Heart left ventricle (tissue), 16 donors: ENCODE measurements around the gene HCN4. TPM values are rescaled to one million over a fixed set of nuclear protein-coding genes. Genes with fewer than 3 reads are reported as not detected.
A peak's percentile ranks its signal among the peaks of the same experiment; 100 is the strongest.

Experiments used
- ATAC-seq, 4 donors: fragments of 200-7000 bp; cut with Tn5 transposase; one replicate each; pipeline ENCODE4 v1.9.1; 2020 to 2022; ENCODE audit warnings: moderate library complexity in 4 of 4, mild to moderate bottlenecking in 3 of 4, moderate number of reproducible peaks in 1 of 4
- DNase-seq, 5 donors: peaks; one replicate each; pipeline ENCODE4 v3.0.0-alpha.2; 2020
- H3K27ac ChIP-seq, 12 donors: fragments of 200-600 bp; sonication (generic) in 4 of 12; one replicate each; pipeline versions ENCODE4 v1.5.0 to v1.8.0; 2016 to 2022; ENCODE audit warnings: mild to moderate bottlenecking in 2 of 12
- H3K27me3 ChIP-seq, 9 donors: fragments of 200-600 bp; sonication (generic) in 2 of 9; one replicate each; pipeline versions ENCODE4 v1.5.1 to v1.8.0; 2016 to 2022; ENCODE audit warnings: mild to moderate bottlenecking in 3 of 9
- H3K36me3 ChIP-seq, 9 donors: fragments of 200-600 bp; sonication (generic) in 2 of 9; one replicate each; pipeline versions ENCODE4 v1.5.0 to v1.8.0; 2018 to 2022; ENCODE audit warnings: mild to moderate bottlenecking in 2 of 9
- H3K4me1 ChIP-seq, 12 donors: fragments of 200-600 bp; sonication (generic) in 4 of 12; one replicate each; pipeline versions ENCODE4 v1.5.0 to v1.8.0; 2016 to 2022; ENCODE audit warnings: mild to moderate bottlenecking in 3 of 12
- H3K4me3 ChIP-seq, 12 donors: fragments of 200-600 bp; sonication (generic) in 4 of 12; one replicate each; pipeline versions ENCODE4 v1.5.0 to v1.8.0; 2017 to 2022; ENCODE audit warnings: mild to moderate bottlenecking in 9 of 12, moderate library complexity in 4 of 12
- H3K9me3 ChIP-seq, 12 donors: fragments of 200-600 bp; sonication (generic) in 4 of 12; one replicate each; pipeline versions ENCODE4 v1.5.0 to v1.8.0; 2016 to 2022; ENCODE audit warnings: mild to moderate bottlenecking in 1 of 12
- POLR2A ChIP-seq, 2 donors: fragments of 450-650 bp; IDR thresholded peaks; one replicate each; pipeline ENCODE4 v1.6.1; 2017; ENCODE audit warnings: antibody characterized with exemption in 2 of 2, mild to moderate bottlenecking in 2 of 2, moderate library complexity in 2 of 2
- WGBS, 4 donors: extraction: QIAGEN DNeasy Blood & Tissue Kit in 2 of 4; methylation state at CpG; one replicate each; pipeline versions ENCODE4 v1.1.5 to v1.1.7; 2013 to 2018; 5-methylcytosine and 5-hydroxymethylcytosine counted together
- intact Hi-C, 10 donors: fragments of 100-400 bp; cut with DNase I; formaldehyde crosslinking; loops; one replicate each; pipeline versions ENCODE4 v1.11.1 to v1.14.2; 2022
- polyA plus RNA-seq, 2 donors: library from polyadenylated mRNA; stranded (reverse); fragments of 200-250 nt; gene quantifications; one replicate each; pipeline ENCODE4 v1.2.3, GENCODE V29; 2013
- total RNA-seq, 9 donors: library from RNA; depleted of rRNA in 2 of 9; stranded (reverse); fragments of >200 nt in 2 of 9; fragmentation: NEBNext Ultra II Directional in 3 of 9; extraction: Animal tissue kit (Norgen Biotek cat#: 25700) in 3 of 9; gene quantifications; one replicate each; pipeline versions ENCODE4 v1.1.0 to v1.2.4, GENCODE V29; 2016 to 2023
- TF ChIP-seq, protein P1 (sequence below), 12 donors: fragments of 200-600 bp; sonication (generic) in 4 of 12; IDR thresholded peaks; one replicate each; pipeline versions ENCODE4 v1.5.0 to v1.8.0; 2018 to 2022; ENCODE audit warnings: antibody characterized with exemption in 12 of 12, mild to moderate bottlenecking in 5 of 12
- donor health status: ischemic (EF 13 %, LVEDD 7.1; RV severe dilation, severe dysfunction).
- donor health status: healthy with polysubstance abuse.
- donor health status: DM: no; HTN: yes; CAD: no.
- donor health status: DM: no; HTN: no; CAD: no.
- donor health status: ischemic (EF 25% LVEDD 6.9; RV normal size, moderate dysfunction).
- donor health status: ischemic (EF 25% LVEDD 5.7; RV mildly dilated, moderate dysfunction).
- donor health status: healthy.
- donor health status: DM: yes; HTN: yes; CAD: no.
- donor health status: ischemic (EF 35%, LVEDD 5.7; RV mildly dilated, moderate dysfunction).
- donor health status: nonischemic (EF 11% LVEDD 7.7; RV severe dilation, severe dysfunction).
- donor health status: DM: yes; HTN: yes; CAD: no.
- donor health status: PGD.
- donor health status: ischemic (EF 29% LVEDD 5.4; RV normal size, mild dysfunction).
- donor health status: nonischemic (EF 23%, LVEDD 6.1; RV moderate dilation, normal function).

HCN4 gene
- total and polyA plus RNA-seq, 11 donors = 5.1 to 23.0 (median 8.4) TPM

DNA sequence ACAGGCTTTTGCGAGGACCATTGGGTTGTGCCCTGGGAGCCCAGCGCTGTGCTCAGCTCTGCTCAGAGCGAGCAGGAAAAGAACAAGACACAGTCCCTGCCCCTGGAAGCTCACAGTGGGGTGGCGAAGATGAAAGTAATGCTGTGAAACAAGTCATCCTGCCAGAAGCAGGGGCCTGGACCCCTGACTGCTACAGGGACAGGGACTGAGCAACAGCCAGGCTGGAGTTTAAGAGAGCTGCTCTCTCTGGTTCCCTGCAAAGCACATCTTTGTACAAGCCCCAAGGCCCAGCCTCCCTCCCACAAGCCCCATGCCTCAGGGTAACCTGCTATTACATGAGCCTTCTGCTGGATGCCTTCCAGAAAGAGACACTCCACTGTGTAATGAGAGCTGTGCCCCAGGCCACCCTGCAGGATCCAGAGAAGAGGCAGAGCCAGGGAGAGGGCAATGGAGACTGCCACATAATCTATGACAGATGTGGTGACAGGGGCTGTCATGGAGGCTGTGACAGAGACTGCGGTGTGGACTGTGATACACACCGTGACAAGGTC, 7.1 kb upstream of the HCN4 start:
- ATAC-seq (peak in 3 of 4 donors; percentile 45 to 60 (median 54)), DNase-seq (peak in 4 of 5 donors; percentile 38 to 81 (median 58))
- H3K27ac ChIP-seq = peak overlapping the region in 9 of 12 donors; percentile 39 to 77 (median 68)
- intact Hi-C loops = loop anchor here in 2 of 10 donors (2.0 to 10.0 kb wide), 2 partner anchors 139 to 141 kb away; no protein-coding TSS in a partner anchor
- H3K4me3 ChIP-seq = no peak overlapping the region
- peaks cover 0 to 23% (median 6%) of the 10 kb centered on the region in 12 donors for H3K4me1 ChIP-seq
- TF ChIP-seq, protein P1, sequence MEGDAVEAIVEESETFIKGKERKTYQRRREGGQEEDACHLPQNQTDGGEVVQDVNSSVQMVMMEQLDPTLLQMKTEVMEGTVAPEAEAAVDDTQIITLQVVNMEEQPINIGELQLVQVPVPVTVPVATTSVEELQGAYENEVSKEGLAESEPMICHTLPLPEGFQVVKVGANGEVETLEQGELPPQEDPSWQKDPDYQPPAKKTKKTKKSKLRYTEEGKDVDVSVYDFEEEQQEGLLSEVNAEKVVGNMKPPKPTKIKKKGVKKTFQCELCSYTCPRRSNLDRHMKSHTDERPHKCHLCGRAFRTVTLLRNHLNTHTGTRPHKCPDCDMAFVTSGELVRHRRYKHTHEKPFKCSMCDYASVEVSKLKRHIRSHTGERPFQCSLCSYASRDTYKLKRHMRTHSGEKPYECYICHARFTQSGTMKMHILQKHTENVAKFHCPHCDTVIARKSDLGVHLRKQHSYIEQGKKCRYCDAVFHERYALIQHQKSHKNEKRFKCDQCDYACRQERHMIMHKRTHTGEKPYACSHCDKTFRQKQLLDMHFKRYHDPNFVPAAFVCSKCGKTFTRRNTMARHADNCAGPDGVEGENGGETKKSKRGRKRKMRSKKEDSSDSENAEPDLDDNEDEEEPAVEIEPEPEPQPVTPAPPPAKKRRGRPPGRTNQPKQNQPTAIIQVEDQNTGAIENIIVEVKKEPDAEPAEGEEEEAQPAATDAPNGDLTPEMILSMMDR (IDR thresholded peaks at IDR 0.05) = no peak
- TF ChIP-seq POLR2A (IDR thresholded peaks at IDR 0.05) = no peak
- peaks cover 0 to 7% (median 0%) of the 10 kb centered on the region in 12 donors for H3K9me3 ChIP-seq
- H3K27me3 ChIP-seq = peaks cover 0 to 19% (median 0%) of the 10 kb centered on the region in 9 donors
- 37 to 60% (median 50%) methylated on average over 6 of the region's 6 CpGs for WGBS, 4 donors
- no peaks in the 10 kb centered on the region for H3K36me3 ChIP-seq

DNA sequence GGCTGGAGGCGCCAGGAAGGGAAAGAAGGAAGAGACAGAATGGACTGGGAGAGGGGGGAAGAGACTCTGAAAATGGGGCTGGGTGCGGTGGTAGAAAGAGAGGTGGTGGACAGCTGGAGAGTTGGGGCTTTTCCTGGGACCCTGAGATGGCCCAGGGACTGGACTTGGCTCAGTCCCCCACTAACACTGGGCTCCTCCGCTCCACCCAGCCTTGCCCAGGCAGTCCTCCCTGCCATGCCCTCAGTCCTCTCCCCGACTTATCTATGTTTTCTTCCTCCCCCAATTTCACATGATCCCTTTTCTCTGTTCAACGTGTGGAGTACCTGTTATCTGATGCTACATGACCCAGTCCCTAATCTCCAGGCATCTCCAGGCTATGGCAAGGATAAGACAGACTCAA, 6.3 kb upstream of the HCN4 start:
- DNase-seq (no peak), ATAC-seq (peak; percentile 2 to 38 (median 22))
- Histone ChIP-seq H3K27ac (peak overlapping the region in 9 of 12 donors; percentile 39 to 77 (median 68)), H3K9me3 (no peaks in the 10 kb centered on the region), H3K27me3 (peaks cover 0 to 27% (median 7%) of the 10 kb centered on the region in 9 donors), H3K36me3 (no peaks in the 10 kb centered on the region), H3K4me1 (peaks cover 0 to 23% (median 6%) of the 10 kb centered on the region in 12 donors), H3K4me3 (no peak overlapping the region)
- 19 to 31% (median 26%) methylated on average over 5 of the region's 5 CpGs for WGBS, 4 donors
- intact Hi-C loops = loop anchor here in 2 of 10 donors (2.0 to 10.0 kb wide), 2 partner anchors 140 to 142 kb away; no protein-coding TSS in a partner anchor
- no peak for TF ChIP-seq POLR2A (IDR thresholded peaks at IDR 0.05)
- TF ChIP-seq, protein P1 (IDR thresholded peaks at IDR 0.05) = no peak

DNA sequence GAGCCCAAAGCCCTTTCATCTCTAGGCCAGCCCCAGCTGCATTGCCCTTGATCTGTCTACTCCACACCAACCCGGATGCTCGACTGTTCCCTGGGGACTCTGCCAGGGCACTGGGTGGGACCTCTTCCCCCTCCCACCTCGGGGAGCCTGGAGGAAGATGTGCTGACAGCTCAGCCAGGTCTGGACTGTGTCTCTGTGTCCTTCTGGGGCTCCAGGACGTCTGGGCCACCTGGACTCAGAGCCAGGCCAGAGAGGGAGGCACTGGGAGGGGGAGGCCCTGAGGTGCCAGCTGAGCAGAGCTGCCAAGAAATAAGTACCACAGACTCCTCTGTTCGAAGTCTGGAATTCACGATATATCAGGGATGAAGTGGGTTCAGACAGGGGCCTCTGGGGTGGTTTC, 5.8 kb upstream of the HCN4 start:
- intact Hi-C loops = loop anchor here in 2 of 10 donors (2.0 to 10.0 kb wide), 2 partner anchors 140 to 142 kb away; no protein-coding TSS in a partner anchor
- 10 to 16% (median 13%) methylated on average over 5 to 6 of the region's 6 CpGs for WGBS, 4 donors
- TF ChIP-seq, protein P1 (IDR thresholded peaks at IDR 0.05) = no peak
- no peak for TF ChIP-seq POLR2A (IDR thresholded peaks at IDR 0.05)
- no peaks in the 10 kb centered on the region for H3K9me3 ChIP-seq
- no peaks in the 10 kb centered on the region for H3K36me3 ChIP-seq
- peak overlapping the region in 8 of 12 donors; percentile 39 to 85 (median 71) for H3K27ac ChIP-seq
- peaks cover 0 to 23% (median 6%) of the 10 kb centered on the region in 12 donors for H3K4me1 ChIP-seq
- ATAC-seq = peak; percentile 96 to 98 (median 96)
- H3K4me3 ChIP-seq = no peak overlapping the region
- H3K27me3 ChIP-seq = peaks cover 0 to 31% (median 9%) of the 10 kb centered on the region in 9 donors
- peak; percentile 86 to 96 (median 87) for DNase-seq

DNA sequence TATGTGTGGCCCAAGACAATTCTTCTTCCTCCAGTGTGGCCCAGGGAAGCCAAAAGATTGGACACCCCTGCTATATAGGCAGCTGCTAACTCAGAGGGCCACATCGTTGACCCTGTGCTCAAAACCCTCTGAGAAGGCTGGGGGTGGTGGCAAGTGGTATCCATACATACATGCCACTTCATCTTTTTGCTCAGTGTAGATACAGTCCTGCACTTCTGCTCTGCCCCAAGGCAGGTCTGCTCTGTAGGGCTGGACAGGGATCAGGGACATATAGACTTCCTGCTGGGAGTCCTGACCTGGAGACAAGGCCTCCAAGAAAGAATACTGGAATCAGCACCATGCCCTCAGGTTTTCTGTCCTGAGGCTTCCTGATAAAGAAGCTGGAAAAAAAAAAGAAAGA, 4.5 kb upstream of the HCN4 start:
- Histone ChIP-seq H3K4me1 (peaks cover 0 to 36% (median 8%) of the 10 kb centered on the region in 12 donors), H3K36me3 (no peaks in the 10 kb centered on the region), H3K27ac (no peak overlapping the region), H3K27me3 (peaks cover 0 to 45% (median 15%) of the 10 kb centered on the region in 9 donors), H3K4me3 (no peak overlapping the region), H3K9me3 (no peaks in the 10 kb centered on the region)
- no peak for DNase-seq
- TF ChIP-seq POLR2A (IDR thresholded peaks at IDR 0.05) = no peak
- TF ChIP-seq, protein P1 (IDR thresholded peaks at IDR 0.05) = no peak
- 63 to 81% (median 69%) methylated on average over 1 of the region's 1 CpG for WGBS, 4 donors
- intact Hi-C loops = loop anchor here in 1 of 10 donors (10.0 kb wide), 1 partner anchor 142 kb away; no protein-coding TSS in a partner anchor
- no peak for ATAC-seq
